Measurements from ENCODE around the gene RNF208.
A peak's percentile ranks its signal among the peaks of the same experiment; 100 is the strongest.
"Not testable (repeated sequence)": the region's sequence is repeated elsewhere in the genome, so short reads cannot be mapped to it uniquely, and the experiment has no call there.

The RNF208 gene

DNA sequence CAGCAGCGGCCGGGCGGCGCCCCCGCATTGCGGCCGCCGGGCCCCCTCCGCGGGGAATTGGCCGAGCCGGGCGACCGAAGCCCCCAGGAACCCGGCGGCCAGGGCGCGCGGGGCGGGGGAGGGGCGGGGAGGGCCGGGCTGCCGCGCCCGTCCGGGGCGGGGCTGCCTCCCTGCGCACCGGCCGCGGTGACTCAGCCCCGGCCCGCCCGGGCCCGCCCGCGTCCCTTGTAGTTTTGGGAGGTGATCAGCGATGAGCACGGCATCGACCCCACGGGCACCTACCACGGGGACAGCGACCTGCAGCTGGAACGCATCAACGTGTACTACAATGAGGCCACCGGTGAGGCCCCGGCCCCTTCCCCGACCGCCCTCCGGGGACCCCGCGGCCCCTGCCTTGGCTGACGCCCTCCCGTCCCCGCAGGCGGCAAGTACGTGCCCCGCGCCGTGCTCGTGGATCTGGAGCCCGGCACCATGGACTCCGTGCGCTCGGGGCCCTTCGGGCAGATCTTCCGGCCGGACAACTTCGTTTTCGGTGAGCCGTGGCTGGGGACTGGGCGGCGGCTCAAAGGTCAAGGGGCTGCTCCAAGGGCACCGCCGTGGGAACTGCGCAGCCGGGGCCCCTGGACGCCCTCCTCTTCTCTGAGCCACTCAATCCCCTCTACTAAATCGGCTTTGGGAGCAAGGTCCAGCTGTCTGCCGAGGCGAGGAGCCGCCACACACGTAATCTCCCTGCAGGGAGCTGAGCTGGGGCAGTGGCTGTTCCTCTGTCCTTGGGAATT is 19.6 kb upstream of the RNF208 start:
- in situ Hi-C loops (cut with MboI; ENCODE audit: low pct_unique_long_range_greater_than_20kb, low sequenced_read_pairs): no loop called here
- no peak for DNase-seq

DNA sequence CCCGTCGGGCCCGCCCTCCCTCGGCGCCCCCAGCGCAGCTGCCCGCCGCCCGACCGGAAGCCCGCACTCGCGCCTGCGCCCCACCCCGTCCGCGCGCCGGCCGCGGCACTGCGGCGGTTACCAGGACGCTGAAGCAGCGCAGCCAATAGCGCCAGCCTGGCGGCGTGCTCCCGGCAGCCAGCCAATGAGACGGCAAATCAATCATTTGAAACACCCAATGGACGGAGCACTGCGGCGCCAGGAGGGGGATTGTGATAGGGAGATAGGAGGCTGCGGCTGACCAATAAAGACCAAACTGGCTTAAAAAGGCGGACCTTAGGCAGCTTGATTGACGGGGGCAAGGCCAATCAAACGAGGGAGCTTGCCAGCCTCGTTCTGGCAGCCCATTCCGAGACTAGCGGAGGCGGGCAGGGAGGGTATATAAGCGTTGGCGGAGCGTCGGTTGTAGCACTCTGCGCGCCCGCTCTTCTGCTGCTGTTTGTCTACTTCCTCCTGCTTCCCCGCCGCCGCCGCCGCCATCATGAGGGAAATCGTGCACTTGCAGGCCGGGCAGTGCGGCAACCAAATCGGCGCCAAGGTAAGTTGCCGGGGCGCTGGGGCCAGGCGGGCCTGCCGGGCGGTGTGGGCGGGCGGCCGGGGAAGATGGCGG is 18.9 kb upstream of the RNF208 start, which contains the start of gene TUBB4B:
Gene TUBB4B, plus strand, starts transcription at position 447 of the 649 bp plus-strand sequence. Its CDS starts 74 bp downstream, at position 521.
- in situ Hi-C loops (cut with MboI; ENCODE audit: low pct_unique_long_range_greater_than_20kb, low sequenced_read_pairs): no loop called here
- peak; percentile 100 for DNase-seq

DNA sequence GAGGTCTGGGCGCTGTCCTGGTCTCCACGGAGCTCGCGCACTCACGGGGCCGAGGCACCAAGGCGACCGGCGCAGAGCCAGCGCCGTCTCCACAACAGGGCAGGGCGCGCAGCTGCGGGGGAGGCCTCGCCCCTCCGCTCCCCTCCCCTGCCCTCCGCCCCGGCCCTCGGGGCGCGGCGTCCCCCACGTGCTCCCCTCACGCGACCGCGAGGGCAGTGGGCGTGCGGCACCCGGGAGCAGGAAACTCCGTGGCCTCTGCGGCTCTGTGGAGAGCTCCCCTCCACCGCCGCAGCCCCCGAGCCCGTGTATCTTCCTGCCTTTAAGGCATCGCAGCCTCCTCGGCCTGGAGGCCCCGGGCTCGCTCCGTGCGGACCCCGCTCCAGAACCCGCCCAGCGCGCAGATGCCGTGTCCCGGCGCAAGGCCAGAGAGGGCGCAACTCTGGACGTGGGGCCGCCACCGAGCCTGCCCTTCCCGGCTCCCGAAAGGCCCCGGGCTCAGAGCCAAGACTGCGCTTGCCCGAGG is 18.3 kb upstream of the RNF208 start:
- in situ Hi-C loops (cut with MboI; ENCODE audit: low pct_unique_long_range_greater_than_20kb, low sequenced_read_pairs): no loop called here
- no peak for DNase-seq

DNA sequence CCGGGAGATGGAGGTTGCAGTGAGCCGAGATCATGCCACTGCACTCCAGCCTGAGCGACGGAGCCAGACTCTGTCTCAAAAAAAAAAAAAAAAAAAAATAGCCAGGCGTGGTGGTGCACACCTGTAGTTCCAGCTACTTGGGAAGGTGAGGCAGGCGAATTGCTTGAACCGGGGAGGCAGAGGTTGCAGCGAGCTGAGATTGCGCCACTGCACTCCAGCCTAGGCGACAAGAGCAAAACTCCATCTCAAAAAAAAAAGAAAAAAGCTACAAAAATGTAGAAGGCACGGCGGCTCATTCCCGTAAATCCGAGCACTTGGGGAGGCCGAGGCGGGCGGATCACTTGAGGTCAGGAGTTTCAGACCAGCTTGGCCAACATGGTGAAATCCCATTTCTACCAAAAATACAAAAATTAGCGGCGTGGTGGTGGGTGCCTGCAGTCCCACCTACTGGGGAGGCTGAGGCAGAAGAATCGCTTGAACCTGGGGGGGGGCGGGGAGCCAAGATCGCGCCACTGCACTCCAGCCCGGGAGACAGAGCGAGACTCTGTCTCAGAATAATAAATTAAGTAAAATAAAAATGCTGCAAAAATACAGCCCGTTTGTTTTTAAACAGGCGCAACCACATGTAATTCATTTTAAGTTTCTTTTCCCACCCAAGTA is 17.6 kb upstream of the RNF208 start:
- in situ Hi-C loops (cut with MboI; ENCODE audit: low pct_unique_long_range_greater_than_20kb, low sequenced_read_pairs); DNase-seq: not testable (repeated sequence)

DNA sequence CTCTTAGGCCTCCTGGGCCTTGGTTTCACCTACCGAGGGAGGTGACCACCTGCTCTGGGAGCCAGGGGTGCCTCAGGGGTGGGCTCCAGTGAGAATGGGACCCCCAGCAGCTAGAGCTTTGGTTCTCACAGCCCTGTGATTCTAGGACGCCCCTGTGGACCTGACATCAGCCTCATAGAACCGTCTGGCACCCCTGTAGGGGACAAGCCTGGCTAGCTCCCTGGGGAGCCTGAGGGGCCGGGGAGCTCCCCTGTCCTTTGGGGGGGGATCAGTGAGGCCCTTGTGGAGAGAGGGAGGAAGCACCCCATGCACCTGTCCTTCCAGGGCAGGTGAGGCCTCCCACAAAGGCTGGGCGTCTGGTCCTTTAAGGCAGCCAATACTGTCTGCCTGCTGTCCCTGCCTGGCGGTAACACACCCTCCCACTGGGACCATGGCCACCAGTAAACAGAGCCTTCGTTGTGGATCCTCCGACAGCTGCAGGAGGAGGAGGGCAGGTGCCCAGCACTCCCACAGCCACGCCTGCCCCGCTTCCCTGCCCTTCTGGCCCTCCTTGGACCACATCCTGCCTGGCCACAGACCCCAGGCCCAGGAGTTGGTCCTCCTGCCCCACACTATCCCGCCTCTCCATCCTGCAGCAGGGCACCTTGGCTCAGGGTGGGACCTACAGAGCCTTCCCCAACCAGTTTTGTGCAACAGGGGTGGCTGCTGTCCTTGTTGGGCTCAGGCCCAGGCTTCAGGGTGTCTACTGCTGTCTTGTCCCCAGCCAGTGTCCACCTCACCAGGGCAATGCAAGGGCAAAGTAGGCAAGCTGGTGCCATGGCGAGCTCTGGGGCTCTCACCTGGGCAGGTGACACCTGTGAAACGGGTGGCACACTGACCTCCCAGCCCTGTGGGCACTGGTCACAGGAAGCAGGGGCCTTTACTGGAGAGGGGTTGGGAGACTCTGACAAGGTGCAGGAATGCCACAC is 16.0 kb upstream of the RNF208 start:
- DNase-seq: no peak
- in situ Hi-C loops (cut with MboI; ENCODE audit: low pct_unique_long_range_greater_than_20kb, low sequenced_read_pairs): no loop called here

DNA sequence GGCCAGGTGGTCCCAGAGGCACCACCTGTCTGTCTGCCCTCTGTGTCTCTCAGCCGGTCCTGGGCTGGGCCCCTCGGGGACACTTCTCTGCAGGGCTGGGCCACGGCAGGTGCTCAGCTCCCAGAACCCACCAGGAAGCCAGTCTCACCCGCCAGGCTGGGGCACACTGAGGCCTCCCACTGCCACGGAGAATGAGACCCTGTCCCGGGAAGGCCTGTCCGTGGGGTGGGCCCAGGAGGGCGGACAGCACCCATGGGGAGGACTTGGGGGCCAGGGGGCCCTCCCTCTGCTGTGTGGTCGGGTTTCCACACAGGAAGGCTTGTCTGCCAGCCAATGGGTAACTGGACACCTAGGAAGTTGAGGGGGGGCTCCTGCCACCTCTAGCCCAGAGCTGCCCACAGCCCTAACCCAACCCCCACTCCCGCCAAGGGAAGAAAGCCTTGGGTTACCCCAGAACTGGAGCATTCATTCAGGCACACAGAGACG is 14.9 kb upstream of the RNF208 start:
- DNase-seq: no peak
- in situ Hi-C loops (cut with MboI; ENCODE audit: low pct_unique_long_range_greater_than_20kb, low sequenced_read_pairs): no loop called here

DNA sequence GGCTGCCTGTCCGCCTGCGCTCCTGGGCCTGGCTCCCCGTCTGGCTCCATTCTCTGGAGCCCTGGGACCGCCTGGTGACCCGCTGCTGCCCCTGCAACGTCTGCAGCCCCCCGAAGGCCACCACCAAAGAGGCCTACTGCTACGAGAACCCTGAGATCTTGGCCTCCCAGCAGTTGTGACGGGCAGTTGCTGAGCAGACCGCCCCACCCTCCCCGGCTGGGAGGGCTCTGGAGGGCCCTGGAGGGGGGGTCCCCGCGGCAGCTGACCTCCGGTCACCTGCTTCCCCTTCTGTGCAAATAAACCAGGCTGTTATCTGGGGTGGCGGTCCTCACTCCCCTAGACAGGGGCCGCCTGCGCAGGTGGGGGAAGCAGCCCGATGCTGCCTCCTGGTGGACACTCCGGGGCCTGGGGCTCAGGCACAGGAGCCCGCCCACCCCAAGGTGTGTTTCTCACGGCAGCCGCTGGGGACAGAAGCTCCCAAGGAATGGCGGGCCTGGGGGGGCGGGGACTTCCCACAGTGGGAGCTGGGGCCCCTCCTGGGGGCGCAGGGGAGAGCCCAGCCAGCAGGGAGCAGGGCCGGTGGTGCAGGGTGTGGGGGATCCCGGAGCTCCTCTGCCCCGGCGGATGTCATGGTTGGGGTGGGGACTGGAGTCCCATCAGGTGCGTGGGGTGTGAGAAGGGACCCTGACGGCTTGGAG is 14.3 kb upstream of the RNF208 start:
- peak; percentile 95 for DNase-seq
- in situ Hi-C loops (cut with MboI; ENCODE audit: low pct_unique_long_range_greater_than_20kb, low sequenced_read_pairs): no loop called here

DNA sequence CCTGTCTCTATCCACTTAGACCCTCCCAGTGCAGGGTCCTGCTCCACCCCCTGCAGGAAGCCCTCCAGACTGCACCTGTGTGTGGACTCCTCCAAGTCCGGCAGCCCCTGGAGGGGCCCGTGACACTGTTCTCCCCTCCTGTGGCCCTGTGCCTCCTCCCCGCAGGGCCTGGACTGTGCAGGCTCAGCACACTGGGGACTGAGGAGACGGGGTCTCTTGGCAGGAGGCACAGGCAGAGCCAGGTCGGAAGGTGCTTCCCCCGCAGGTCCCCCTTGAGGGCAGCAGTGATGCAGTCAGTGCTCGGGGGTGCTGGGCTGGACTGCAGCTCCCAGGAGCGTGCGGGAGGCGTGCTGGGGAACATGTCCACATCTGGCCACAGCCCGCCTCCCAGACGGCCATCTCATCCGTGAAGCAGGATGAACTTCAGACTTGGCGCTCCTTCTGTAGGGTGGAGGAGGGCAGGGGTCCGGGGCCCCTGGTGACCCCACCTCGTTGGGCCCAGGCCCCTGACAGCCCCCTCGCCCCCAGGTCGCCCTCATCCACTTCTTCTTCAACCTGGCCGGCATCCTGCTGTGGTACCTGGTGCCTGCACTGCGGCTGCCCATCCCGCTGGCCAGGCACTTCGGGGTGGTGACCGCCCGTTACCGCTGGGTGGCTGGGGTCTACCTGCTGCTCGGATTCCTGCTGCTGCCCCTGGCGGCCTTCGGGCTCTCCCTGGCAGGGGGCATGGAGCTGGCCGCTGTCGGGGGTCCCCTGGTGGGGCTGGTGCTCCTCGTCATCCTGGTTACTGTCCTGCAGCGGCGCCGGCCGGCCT is 13.6 kb upstream of the RNF208 start:
- no peak for DNase-seq
- in situ Hi-C loops (cut with MboI; ENCODE audit: low pct_unique_long_range_greater_than_20kb, low sequenced_read_pairs): no loop called here

DNA sequence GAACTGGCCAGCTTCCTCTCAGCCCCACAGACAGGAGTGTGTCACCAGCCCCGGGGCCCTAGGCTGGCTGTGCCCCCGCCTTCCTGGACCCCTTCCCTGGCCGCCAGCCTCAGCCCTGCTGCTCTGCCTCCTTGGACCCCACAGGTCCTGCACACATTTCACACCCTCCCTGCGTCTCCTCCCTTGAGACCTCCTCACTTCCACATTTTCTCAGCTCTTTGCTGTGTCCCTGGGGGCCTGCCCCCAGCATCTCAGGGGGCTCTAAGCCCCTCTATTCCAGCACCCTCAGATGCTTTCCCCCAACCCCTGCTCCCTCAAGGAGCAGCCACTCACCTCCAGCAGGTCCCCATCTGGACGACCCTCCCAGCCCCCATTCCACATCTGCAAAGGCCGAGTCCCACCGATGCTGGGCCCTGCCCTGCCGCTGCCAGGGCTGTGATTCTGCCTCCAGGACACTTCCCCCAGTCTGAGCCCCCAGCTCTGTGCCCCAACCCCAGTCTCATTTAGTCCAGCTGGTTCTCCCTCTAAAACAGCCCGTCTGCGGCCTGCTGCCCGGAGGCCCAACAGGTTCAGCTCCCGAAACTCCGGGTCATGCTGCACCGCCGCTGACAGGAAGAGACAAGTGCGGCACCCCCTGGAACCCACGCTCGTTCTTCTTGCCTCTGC is 12.9 kb upstream of the RNF208 start:
- in situ Hi-C loops (cut with MboI; ENCODE audit: low pct_unique_long_range_greater_than_20kb, low sequenced_read_pairs): no loop called here
- DNase-seq: no peak

DNA sequence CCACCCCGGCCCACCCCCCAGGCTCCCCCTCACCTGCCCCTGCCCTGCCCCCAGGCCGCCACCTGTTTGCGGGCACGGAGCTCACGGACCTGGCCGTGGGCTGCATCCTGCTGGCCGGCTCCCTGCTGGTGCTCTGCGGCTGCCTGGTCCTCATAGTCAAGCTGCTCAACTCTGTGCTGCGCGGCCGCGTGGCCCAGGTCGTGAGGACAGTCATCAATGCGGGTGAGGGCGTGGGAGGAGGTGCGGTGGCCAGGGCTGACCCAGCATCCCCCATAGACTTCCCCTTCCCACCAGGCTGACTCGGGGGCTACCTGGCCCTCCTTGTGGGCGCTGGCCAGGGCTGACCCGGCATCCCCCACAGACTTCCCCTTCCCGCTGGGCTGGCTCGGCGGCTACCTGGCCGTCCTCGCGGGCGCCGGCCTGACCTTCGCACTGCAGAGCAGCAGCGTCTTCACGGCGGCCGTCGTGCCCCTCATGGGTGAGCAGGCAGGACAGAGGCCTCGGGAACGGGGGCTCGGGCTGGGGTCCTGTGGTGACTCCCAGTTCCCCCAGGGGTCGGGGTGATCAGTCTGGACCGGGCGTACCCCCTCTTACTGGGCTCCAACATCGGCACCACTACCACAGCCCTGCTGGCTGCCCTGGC is 12.1 kb upstream of the RNF208 start:
- in situ Hi-C loops (cut with MboI; ENCODE audit: low pct_unique_long_range_greater_than_20kb, low sequenced_read_pairs): no loop called here
- no peak for DNase-seq

DNA sequence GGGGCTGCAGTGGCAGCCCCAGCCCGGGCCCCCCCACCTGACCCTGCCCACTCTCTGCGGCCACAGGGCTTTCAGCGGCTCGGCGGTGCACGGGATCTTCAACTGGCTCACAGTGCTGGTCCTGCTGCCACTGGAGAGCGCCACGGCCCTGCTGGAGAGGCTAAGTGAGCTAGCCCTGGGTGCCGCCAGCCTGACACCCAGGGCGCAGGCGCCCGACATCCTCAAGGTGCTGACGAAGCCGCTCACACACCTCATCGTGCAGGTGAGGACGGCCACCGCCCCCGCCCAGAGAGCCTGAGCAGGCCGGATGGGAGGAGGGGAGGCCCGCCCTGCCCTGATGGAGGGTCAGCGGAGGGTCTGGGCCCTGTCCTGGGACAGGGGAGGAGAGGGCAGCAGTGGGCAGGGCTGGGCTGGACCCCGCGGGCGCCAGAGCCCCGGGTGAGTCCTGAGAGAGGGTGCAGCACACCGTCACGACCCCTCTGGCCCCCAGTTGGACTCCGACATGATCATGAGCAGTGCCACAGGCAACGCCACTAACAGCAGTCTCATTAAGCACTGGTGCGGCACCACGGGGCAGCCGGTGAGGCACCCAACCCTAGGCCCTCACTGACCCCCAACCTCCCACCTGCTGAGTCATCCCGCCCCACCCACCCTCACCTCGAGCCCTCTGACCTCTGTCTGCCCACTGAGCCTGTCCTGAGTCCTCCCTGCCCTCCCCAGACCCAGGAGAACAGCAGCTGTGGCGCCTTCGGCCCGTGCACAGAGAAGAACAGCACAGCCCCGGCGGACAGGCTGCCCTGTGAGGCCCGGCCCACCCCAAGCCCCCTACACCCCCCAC is 11.3 kb upstream of the RNF208 start:
- DNase-seq: no peak
- in situ Hi-C loops (cut with MboI; ENCODE audit: low pct_unique_long_range_greater_than_20kb, low sequenced_read_pairs): no loop called here

DNA sequence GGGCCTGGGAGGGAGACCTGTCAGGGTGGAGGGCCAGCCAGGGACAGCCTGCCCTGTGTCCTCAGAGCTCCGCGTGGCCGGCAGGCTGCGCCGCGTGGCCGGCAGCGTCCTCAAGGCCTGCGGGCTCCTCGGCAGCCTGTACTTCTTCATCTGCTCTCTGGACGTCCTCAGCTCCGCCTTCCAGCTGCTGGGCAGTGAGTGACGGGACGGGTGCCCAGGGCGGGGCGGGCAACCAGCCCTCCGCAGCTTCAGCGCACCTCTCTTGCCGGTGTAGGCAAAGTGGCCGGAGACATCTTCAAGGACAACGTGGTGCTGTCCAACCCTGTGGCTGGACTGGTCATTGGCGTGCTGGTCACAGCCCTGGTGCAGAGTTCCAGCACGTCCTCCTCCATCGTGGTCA is 10.5 kb upstream of the RNF208 start:
- in situ Hi-C loops (cut with MboI; ENCODE audit: low pct_unique_long_range_greater_than_20kb, low sequenced_read_pairs): no loop called here
- DNase-seq: no peak

DNA sequence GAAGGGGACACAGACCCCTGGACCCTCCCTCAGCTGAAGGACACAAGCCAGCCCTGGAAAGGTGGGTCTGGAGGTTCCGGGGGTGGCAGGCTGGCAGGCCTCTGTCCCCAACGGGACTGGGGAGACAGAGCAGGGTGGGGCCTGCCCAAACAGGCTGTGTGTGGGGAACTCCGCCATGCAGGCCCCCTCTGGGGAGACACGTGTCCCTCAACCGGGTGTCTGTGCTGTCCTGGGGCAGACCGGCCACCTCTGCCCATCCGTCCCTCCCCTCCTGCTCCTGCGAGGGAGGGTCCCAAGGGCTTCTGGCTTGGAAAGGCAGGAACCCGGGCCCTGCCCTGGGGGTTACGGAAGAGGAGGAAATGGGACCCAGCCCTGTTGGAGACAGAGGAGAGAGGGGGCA is 10.1 kb upstream of the RNF208 start:
- in situ Hi-C loops (cut with MboI; ENCODE audit: low pct_unique_long_range_greater_than_20kb, low sequenced_read_pairs): no loop called here

DNA sequence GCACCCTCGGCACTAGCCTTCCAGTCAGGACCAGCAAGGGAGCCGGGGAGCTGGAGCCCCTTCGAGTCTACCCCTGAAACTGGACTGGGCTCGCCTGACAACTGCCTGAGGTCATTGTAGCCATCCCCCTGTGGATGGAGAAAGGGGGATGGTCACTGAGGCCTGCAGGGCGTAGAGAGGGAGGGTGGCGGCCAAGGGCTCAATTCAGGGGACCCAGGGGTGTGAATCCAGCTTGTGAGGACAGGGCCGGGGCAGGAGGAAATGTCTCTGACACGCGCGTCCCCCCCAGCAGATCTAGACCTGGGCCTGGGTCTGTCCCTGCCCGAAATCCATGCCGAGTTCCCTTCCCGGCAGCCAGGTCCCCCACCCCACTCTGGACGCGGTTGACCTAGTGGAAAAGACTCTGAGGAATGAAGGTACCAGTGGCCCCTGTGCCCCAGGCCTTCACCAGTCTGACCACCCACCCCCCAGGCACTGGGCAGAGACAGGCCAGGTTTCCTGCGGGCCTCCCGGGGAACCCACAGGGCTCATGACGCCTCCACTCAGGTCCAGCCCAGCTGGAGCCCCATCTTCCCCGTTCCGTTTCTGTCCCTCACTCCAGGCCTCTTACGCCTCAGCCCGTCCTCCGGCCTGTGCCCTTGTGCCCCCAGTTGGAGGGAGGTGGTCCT is 9.5 kb upstream of the RNF208 start:
- in situ Hi-C loops (cut with MboI; ENCODE audit: low pct_unique_long_range_greater_than_20kb, low sequenced_read_pairs): no loop called here
- DNase-seq: no peak

More for the DNA sequence above, 10.1 kb upstream of the RNF208 start:
- DNase-seq: no peak

DNA sequence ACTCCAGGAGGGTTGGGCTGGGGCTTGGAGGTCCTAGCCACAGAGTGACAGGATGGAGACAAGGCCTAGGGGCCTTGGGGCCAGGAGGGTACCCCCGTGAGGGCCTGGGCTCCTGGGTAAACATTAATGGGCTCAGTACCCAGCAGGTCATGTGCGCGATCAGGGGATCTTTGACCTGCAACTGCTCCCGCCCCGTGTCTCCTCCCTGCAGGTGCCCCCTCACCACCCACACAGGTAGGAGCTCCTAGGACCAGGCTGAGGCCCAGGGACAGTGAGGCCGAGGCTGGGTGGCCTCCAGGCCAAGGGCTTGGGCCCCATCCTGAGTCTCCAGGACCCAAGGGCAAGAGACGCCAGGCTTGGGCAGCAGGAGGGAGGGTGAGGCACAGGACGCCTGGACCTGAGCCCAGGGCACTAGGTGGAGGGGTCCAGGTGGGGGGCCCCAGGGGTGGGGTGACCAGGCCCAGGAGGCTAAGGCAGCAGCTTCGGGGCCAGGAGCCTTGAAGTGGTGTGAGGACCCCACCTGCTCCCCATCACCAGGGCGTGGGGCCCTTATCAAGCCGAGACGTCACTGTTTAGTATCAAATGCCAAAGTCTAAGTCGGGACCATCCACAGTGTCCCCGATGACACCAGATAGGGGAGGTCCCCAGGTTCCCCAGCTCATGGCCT is 8.8 kb upstream of the RNF208 start, which contains the start of gene SLC34A3:
Gene SLC34A3, plus strand, starts transcription at position 197 of the 667 bp plus-strand sequence. CDS start 802 bp downstream, outside the sequence.
- in situ Hi-C loops (cut with MboI; ENCODE audit: low pct_unique_long_range_greater_than_20kb, low sequenced_read_pairs): no loop called here
- no peak for DNase-seq

Data from KBM-7 (cell line).